22Rv1 (cell line): Measurements from ENCODE around the gene DNAJC17.

Source experiments
- ZFX ChIP-seq: fragments of 450-650 bp; IDR thresholded peaks from 2 replicates; pipeline ENCODE4 v1.6.1; 2017; ENCODE audit warnings: antibody characterized with exemption, borderline replicate concordance
- TF ChIP-seq, protein P1 (sequence below): fragments of 450-650 bp; IDR thresholded peaks from 2 replicates; pipeline ENCODE4 v1.5.1; 2017; ENCODE audit warnings: mild to moderate bottlenecking

DNA sequence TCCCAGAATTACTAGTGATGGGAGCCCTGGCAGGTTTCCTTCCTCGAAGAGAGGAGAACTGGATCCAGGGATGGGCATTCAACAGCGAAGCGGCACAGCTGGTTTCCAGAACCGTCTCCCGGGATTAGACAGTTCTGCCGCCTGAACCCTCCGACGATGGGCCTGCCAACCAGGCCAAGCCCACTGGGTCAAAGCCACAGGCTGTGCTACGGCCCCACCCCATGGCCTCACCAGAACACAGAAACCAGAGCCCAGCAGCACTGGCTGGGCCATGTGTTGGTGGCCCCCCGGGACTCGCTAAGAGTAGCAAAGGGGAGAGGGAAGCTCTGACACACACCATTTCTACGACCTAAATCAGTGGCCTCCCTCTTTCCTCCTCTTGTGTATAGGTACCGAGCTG is 35.3 kb downstream of the DNAJC17 start:
- TF ChIP-seq, protein P1, sequence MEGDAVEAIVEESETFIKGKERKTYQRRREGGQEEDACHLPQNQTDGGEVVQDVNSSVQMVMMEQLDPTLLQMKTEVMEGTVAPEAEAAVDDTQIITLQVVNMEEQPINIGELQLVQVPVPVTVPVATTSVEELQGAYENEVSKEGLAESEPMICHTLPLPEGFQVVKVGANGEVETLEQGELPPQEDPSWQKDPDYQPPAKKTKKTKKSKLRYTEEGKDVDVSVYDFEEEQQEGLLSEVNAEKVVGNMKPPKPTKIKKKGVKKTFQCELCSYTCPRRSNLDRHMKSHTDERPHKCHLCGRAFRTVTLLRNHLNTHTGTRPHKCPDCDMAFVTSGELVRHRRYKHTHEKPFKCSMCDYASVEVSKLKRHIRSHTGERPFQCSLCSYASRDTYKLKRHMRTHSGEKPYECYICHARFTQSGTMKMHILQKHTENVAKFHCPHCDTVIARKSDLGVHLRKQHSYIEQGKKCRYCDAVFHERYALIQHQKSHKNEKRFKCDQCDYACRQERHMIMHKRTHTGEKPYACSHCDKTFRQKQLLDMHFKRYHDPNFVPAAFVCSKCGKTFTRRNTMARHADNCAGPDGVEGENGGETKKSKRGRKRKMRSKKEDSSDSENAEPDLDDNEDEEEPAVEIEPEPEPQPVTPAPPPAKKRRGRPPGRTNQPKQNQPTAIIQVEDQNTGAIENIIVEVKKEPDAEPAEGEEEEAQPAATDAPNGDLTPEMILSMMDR = no peak
- no peak for TF ChIP-seq ZFX
